ENCODE data around the gene DPCD. TPM values are rescaled to one million over a fixed set of nuclear protein-coding genes. Genes with fewer than 3 reads are reported as not detected.

The DPCD gene
- total RNA-seq, 1 donor from 2014 or later = 3.6 TPM

DNA sequence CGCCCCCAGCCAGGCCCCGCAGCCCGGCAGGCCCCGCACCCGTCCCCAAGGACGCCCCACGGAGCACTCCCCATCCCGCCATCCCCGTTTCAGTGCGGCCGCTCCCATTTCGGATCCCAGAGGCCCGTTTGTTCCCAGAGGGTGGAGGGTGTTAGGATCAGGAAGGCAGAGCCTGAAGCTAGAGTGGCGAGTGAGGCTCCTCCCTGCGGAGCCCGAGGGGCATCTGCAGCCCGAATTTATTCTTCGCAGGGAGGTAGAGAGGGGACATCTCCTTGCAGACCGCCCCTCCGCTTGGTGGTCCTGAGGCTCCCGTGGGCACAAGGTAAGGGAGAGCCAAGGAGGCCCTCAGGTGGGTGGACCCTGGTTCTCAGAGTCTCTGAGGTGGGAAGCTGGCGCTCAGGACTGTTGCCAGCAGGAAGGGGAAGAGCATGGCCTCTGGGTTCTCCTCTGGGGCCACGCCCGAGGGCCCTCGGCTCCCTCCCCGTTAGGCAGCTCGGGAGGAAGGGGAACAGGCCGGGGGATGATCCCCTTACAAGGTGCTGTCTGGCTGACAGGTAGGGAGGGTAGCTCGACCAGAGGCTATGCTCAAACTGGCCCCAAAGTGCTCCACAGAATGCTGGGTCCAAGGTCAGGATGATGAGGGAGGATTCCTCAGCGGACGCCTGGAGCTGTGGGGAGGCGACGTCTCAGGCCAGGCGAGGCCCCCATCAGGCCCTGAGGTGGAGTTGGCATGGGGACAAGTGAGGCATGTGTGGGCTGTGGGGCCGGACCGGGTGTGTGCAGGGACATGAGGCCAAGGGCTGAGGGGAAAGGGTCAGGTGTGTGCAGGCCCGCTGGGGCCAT lies 17.5 kb upstream of the DPCD start:
- no peaks in the 10 kb centered on the region for H3K36me3 Mint-ChIP-seq (ENCODE audit: low read depth)
- DNase-seq (ENCODE audit: low spot score) = no peak
- no peaks in the 10 kb centered on the region for H3K9me3 Mint-ChIP-seq
- peak overlapping the region; percentile 15 for H3K4me3 Mint-ChIP-seq
- intact Hi-C loops (cut with micrococcal nuclease) = loop anchor here (1.0 kb wide), 5 partner anchors 34 to 409 kb away; no protein-coding TSS in a partner anchor
- H3K4me1 Mint-ChIP-seq (ENCODE audit: low read depth) = no peaks in the 10 kb centered on the region
- no peak overlapping the region for H3K27ac Mint-ChIP-seq
- peaks cover 35% of the 10 kb centered on the region for H3K27me3 Mint-ChIP-seq (ENCODE audit: insufficient read depth)

DNA sequence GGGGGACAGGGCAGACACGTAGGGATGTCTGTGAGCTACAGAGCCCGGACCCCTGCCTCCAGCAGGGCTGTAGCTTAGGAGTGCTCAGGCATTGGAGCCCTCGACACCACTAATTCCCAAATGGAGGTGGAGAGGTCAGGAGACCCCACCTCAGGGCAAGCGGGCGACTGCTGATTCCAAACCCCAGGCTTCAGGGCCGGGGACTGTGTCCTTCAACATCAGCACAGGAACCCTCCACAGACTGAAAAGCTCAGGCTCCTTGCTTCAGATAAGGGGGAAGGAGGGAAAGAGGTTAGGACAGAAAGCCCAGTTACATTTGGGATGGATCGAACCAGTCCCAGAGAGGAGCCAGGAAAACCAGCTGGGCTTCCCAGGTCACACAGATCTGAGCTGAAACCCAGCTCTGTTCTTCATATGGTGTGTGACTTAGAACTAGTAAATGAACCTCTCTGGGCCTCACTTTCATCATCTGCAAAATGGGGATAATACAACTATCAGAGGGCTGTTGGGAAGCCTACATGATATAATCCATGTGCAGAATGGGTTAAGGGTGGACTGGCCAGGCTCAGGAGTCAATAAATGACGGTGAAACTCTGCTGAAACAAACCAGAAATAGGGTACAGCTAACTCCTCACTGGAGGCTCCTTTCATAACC lies 16.7 kb upstream of the DPCD start:
- no peak for DNase-seq (ENCODE audit: low spot score)
- Mint-ChIP-seq H3K4me1 (ENCODE audit: low read depth) (no peaks in the 10 kb centered on the region), H3K36me3 (ENCODE audit: low read depth) (no peaks in the 10 kb centered on the region), H3K9me3 (no peaks in the 10 kb centered on the region), H3K4me3 (no peak overlapping the region), H3K27me3 (ENCODE audit: insufficient read depth) (peaks cover 28% of the 10 kb centered on the region), H3K27ac (no peak overlapping the region)
- intact Hi-C loops (cut with micrococcal nuclease) = no loop called here

DNA sequence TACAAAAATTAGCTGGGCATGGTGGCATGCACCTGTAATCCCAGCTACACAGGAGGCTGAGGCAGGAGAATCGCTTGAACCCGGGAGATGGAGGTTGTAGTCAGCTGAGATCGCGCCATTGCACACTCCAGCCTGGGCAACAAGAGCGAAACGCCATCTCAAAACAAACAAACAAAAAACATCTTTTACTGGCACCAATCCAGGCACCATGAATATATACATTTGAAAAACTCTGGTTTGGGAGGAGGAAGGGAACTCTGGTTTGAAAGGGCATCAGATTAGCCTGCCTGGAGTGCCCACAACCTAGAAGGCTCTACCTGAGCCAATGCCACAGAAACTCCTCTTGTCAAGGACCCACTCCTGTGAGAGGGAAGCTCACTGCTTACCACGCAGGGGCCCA lies 16.0 kb upstream of the DPCD start:
- Mint-ChIP-seq H3K27ac (no peak overlapping the region), H3K36me3 (ENCODE audit: low read depth) (no peaks in the 10 kb centered on the region), H3K9me3 (no peaks in the 10 kb centered on the region), H3K4me3 (no peak overlapping the region), H3K4me1 (ENCODE audit: low read depth) (no peaks in the 10 kb centered on the region), H3K27me3 (ENCODE audit: insufficient read depth) (peaks cover 24% of the 10 kb centered on the region)
- no peak for DNase-seq (ENCODE audit: low spot score)
- intact Hi-C loops (cut with micrococcal nuclease) = no loop called here

DNA sequence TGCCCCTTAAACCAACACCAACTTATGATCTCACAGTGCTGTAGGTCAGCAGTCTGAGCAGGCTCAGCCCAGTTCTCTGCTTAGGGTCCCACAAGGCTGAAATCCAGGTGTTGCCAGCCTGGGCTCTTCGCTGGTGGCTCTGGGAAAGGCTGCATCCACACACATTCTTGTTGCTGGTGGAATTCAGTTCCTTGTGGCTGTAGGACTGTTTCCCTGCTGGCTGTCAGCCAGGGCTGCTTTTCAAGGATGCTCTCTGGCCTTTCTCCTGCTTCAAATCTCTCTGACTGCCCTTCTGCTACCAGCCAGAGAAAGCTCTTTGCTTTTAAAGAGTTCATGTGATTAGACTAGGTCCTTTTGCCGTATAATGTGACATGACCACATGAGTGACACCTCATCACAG lies 15.3 kb upstream of the DPCD start:
- no peak overlapping the region for H3K4me3 Mint-ChIP-seq
- no peaks in the 10 kb centered on the region for H3K9me3 Mint-ChIP-seq
- intact Hi-C loops (cut with micrococcal nuclease) = no loop called here
- H3K27ac Mint-ChIP-seq = no peak overlapping the region
- peaks cover 19% of the 10 kb centered on the region for H3K27me3 Mint-ChIP-seq (ENCODE audit: insufficient read depth)
- no peaks in the 10 kb centered on the region for H3K36me3 Mint-ChIP-seq (ENCODE audit: low read depth)
- H3K4me1 Mint-ChIP-seq (ENCODE audit: low read depth) = no peaks in the 10 kb centered on the region
- DNase-seq (ENCODE audit: low spot score) = no peak

DNA sequence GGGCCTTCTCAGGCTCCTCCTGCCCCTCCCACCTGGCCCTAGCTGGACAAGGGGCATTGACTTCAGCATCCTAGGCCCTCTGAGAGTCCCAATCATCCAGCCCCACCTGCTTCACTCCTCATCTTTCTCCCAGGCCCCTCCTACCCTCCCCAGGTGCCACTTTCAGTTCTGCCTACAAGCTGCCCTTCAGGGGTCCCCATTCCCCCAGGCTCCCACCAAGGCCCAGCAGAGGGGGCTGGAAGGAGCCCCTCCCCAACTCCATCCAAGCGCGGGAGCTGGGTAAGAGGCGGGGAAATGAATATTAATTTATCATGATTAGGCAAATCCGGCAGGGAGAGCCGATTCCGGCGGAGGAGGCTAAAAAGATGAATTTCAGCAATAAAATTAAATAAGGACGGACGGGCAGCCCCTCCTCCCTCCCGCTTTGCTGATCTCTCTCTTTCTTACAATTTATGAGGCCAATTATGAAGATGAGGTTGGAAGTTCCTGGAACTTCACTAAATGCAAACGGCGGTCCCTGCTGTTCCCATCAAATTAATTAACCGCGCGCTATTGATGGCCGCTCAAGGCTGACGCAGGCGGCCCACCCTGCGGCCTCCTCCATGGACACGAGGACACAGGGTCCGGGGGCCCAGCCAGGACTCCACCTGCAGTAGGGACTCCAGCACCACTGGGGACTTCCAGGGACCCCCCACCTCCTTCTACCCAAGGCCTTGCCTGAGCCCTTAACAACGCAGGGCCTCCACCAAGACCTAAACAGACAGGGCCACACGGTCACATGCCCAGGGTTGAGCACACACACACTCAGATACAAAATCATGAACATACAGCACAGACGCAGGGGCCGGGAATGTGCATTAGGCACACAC lies 14.0 kb upstream of the DPCD start:
- Mint-ChIP-seq H3K4me1 (ENCODE audit: low read depth) (no peaks in the 10 kb centered on the region), H3K27ac (no peak overlapping the region), H3K36me3 (ENCODE audit: low read depth) (peaks cover 6% of the 10 kb centered on the region), H3K4me3 (no peak overlapping the region), H3K27me3 (ENCODE audit: insufficient read depth) (peaks cover 6% of the 10 kb centered on the region), H3K9me3 (no peaks in the 10 kb centered on the region)
- no peak for DNase-seq (ENCODE audit: low spot score)
- intact Hi-C loops (cut with micrococcal nuclease) = no loop called here

DNA sequence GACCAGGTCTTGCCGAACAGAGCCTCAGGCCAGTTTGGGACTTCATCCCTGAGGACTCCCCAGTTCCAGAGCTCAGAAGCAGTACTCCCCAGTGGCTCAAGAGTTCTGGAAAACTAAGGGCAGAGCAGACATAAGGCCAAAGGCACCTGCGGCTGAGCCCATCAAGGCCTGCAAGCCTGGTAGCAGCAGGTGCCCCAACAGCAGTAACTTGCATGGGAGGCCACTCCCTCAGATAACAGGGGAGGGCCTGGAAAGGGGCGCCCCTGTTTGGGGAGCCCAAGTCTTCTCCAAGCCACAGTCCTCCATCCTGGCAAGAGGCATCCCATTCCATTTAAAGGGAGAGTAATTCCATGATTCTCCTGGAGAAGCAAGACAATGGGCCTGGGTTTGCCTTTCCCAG lies 13.0 kb upstream of the DPCD start:
- no peak for DNase-seq (ENCODE audit: low spot score)
- Mint-ChIP-seq H3K9me3 (no peaks in the 10 kb centered on the region), H3K36me3 (ENCODE audit: low read depth) (peaks cover 9% of the 10 kb centered on the region), H3K27me3 (ENCODE audit: insufficient read depth) (no peaks in the 10 kb centered on the region), H3K4me3 (no peak overlapping the region), H3K4me1 (ENCODE audit: low read depth) (no peaks in the 10 kb centered on the region), H3K27ac (no peak overlapping the region)
- intact Hi-C loops (cut with micrococcal nuclease) = no loop called here

DNA sequence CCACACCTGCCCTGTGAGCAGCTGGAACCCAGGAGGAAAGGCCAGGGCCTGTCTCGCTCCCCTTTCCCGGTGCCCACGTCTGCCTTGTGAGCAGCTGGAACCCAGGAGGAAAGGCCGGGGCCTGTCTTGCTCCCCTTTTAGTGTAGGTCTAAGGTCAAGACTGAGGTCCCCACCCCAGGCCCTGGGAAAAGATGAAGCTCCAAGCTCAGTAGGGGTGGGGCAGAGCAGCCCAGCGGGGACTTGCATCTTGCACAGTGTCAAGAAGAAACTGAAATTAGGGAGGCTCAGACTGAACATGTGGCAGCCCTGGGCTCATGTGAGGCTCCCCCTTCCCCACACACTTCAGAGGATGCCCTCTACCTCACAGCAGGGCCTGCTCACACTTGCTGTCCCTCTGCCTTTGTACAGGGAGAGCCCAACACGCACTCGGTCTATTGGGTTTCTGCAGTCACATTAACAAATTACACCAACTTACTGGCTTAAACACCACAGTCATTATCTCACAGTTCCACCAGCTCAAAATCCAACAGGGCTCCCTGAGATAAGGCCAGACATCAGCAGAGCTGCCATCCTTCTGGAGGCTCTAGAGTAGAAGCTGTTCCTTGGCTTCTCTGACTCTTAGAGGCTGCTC lies 12.4 kb upstream of the DPCD start:
- Mint-ChIP-seq H3K4me3 (no peak overlapping the region), H3K27me3 (ENCODE audit: insufficient read depth) (no peaks in the 10 kb centered on the region), H3K27ac (no peak overlapping the region), H3K9me3 (no peaks in the 10 kb centered on the region), H3K36me3 (ENCODE audit: low read depth) (peaks cover 10% of the 10 kb centered on the region), H3K4me1 (ENCODE audit: low read depth) (no peaks in the 10 kb centered on the region)
- intact Hi-C loops (cut with micrococcal nuclease) = no loop called here
- DNase-seq (ENCODE audit: low spot score) = no peak

DNA sequence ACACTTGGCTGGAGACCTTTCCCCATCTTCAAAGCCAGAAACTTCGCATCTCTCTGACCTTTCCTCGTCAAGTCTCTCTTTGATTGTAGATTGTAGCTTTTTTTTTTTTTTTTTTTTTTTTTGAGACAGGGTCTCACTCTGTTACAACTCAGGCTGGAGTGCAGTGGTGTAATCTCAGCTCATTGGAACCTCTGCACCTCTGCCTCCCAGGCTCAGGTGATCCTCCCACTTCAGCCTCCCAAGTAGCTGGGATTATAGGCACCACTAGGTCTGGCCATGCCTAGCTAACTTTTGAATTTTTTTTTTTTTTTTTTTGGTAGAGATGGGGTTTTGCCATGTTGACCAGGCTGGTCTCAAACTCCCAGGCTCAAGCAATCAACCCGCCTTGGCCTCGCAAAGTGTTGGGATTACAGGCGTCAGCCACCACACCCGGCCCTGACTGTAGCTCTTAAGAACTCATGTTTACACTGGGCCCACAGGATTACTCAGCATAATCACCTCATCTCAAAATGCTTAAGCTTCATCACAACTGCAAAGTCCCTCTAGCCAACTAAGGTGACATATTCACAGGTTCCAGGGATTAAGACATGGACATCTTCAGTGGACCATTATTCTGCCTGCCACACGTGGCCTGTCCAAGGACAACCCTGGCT lies 11.8 kb upstream of the DPCD start:
- H3K27me3 Mint-ChIP-seq (ENCODE audit: insufficient read depth) = no peaks in the 10 kb centered on the region
- H3K27ac Mint-ChIP-seq = no peak overlapping the region

DNA sequence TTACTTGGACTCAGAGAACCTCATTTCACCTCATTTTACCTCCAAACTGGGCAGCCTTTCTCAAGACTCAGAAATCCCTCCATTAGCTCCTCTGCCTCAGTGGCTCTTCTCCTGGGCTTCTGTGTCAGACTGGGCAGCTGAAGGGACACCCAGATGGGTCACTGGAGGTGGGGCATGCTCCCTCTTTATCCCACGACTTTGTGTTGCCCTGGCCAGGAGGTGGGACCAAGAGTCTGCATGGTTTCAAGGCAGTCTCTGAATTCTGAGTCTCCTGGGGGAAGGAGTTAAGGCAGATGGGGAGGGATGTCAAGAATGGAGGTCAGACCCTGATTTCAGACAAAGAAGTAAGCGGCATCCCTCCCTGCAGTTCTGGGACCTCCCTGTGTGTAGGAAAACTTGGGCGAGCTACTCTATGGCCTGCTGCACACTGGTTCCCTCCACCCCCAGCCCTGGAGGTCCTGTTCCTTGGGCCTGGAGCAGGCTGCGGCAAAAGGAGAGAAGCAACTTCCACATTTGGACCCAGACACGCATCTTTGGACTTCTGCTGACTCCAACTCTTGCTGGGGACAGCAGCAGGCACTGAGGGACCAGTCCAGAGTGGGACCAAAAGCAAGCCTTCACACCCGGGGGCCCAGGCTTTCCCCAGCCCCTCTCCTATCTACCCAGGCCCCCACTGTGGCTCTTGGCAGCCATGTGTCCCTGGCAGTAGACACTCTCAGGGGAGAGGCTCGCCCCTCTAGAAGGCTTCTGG lies 10.8 kb upstream of the DPCD start:
- H3K4me1 Mint-ChIP-seq (ENCODE audit: low read depth) = no peaks in the 10 kb centered on the region
- no peaks in the 10 kb centered on the region for H3K9me3 Mint-ChIP-seq
- H3K27ac Mint-ChIP-seq = no peak overlapping the region
- H3K4me3 Mint-ChIP-seq = no peak overlapping the region
- peaks cover 10% of the 10 kb centered on the region for H3K36me3 Mint-ChIP-seq (ENCODE audit: low read depth)
- intact Hi-C loops (cut with micrococcal nuclease) = no loop called here
- DNase-seq (ENCODE audit: low spot score) = no peak
- no peaks in the 10 kb centered on the region for H3K27me3 Mint-ChIP-seq (ENCODE audit: insufficient read depth)

More for the DNA sequence above, 11.8 kb upstream of the DPCD start:
- Mint-ChIP-seq H3K9me3 (no peaks in the 10 kb centered on the region), H3K4me1 (ENCODE audit: low read depth) (no peaks in the 10 kb centered on the region), H3K4me3 (no peak overlapping the region), H3K36me3 (ENCODE audit: low read depth) (peaks cover 10% of the 10 kb centered on the region)
- DNase-seq (ENCODE audit: low spot score) = no peak
- intact Hi-C loops (cut with micrococcal nuclease) = no loop called here

DNA sequence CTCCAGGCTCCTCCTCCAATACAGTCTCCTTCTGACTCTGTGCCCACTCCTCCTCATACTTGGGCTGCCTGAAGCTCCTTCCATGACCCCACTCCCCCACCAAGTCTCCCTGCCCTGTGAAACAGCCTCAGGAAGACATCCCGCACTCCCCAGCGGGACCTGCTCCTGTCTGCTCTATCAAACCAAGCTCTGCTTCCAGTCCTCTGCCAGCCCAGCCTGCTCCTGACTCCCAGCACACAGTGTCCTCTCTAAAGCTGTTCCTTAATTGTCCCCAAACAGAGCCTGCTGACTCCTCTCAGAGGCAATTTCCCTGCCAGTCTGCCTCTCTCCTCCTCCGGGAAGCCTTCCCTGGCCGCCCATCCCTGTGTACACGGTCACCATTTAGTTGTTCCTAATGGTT lies 9.9 kb upstream of the DPCD start:
- no peak for DNase-seq (ENCODE audit: low spot score)
- H3K36me3 Mint-ChIP-seq (ENCODE audit: low read depth) = peaks cover 14% of the 10 kb centered on the region
- H3K4me1 Mint-ChIP-seq (ENCODE audit: low read depth) = no peaks in the 10 kb centered on the region
- no peaks in the 10 kb centered on the region for H3K9me3 Mint-ChIP-seq
- H3K4me3 Mint-ChIP-seq = no peak overlapping the region
- intact Hi-C loops (cut with micrococcal nuclease) = no loop called here
- H3K27me3 Mint-ChIP-seq (ENCODE audit: insufficient read depth) = no peaks in the 10 kb centered on the region
- H3K27ac Mint-ChIP-seq = peak overlapping the region; percentile 40

DNA sequence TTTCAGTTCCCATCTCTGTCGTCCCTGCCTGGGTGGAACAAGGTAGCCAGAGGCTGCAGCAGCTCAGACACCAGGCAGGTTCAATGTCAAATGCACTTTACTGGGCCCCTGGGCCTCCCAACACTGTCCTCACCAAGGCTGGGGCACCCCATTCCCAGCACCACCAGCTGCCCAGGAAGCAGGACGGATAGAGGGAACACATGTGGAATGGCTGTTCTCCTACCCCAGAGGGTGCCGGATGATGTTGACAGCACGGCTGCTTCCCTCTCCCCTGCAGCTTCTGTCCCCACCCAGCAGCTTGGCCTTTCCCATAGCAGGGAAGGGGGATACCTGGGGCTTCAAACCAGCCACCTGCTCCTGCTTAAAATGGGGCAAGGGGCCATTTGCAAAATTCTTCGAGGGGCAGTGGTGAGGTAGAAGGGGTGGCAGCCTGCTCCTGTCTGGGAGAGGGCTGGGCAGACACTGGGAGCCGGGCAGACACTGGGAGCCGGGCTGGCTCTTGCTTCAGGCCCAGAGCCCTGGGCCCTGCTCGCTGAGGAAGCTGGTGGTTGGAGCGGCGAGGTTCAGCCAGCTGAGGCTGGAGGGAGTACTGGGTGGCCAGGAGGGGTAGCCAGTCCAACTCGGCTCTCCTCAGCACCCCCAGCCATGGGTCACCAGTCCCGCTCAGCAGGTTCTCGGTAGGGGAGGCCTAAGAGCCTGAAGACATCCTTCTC lies 9.2 kb upstream of the DPCD start:
- Mint-ChIP-seq H3K36me3 (ENCODE audit: low read depth) (peaks cover 17% of the 10 kb centered on the region), H3K9me3 (no peaks in the 10 kb centered on the region), H3K4me1 (ENCODE audit: low read depth) (no peaks in the 10 kb centered on the region), H3K4me3 (no peak overlapping the region), H3K27ac (no peak overlapping the region), H3K27me3 (ENCODE audit: insufficient read depth) (no peaks in the 10 kb centered on the region)
- DNase-seq (ENCODE audit: low spot score) = no peak
- intact Hi-C loops (cut with micrococcal nuclease) = no loop called here

Measured in activated T-helper 1 cell treated with anti-CD3 and anti-CD28 coated beads, Interleukin-12 subunit alpha, Interleukin-12 subunit beta, Interleukin-2, Interleukin-4 antibody, amounts not matched to agents 30 ng/mL and 10 ng/mL and 1 ng/mL, durations not matched to agents 14 hours and 24 hours and 36 hours (primary cell).